SK-N-SH treated with all-trans-retinoic acid at 6 μM for 48 hours (cell line): ENCODE data around the gene ZNF500.

Experiments used
- ATAC-seq: fragments of 200-7000 bp; cut with Tn5 transposase; 3 replicates; pipeline ENCODE4 v1.9.1; 2020; ENCODE audit warnings: mild to moderate bottlenecking, moderate library complexity
- ARNTL ChIP-seq: fragments of 450-650 bp; formaldehyde crosslinking; IDR thresholded peaks from 2 replicates; pipeline ENCODE4 v1.5.0; 2020; ENCODE audit warnings: low read depth, mild to moderate bottlenecking, moderate library complexity, borderline replicate concordance
- BACH2 ChIP-seq: fragments of 250-450 bp; sonication (Bioruptor Pico); IDR thresholded peaks from 2 replicates; pipeline ENCODE4 v1.9.0; 2021; ENCODE audit warnings: mild to moderate bottlenecking, borderline replicate concordance
- CREB5 ChIP-seq: fragments of 250-450 bp; sonication (Bioruptor Pico); IDR thresholded peaks from 2 replicates; pipeline ENCODE4 v1.5.1; 2020; ENCODE audit warnings: low read depth, mild to moderate bottlenecking, moderate library complexity
- CSDC2 ChIP-seq: fragments of 250-450 bp; sonication (Bioruptor Pico); IDR thresholded peaks from 2 replicates; pipeline ENCODE4 v1.5.0; 2020; ENCODE audit warnings: mild to moderate bottlenecking, moderate library complexity
- ESRRG ChIP-seq: fragments of 250-450 bp; sonication (Bioruptor Pico); IDR thresholded peaks from 2 replicates; pipeline ENCODE4 v1.6.1; 2021; ENCODE audit warnings: mild to moderate bottlenecking
- GLIS3 ChIP-seq: fragments of 250-450 bp; sonication (Bioruptor Pico); IDR thresholded peaks from 2 replicates; pipeline ENCODE4 v1.5.0; 2020; ENCODE audit warnings: mild to moderate bottlenecking, moderate library complexity
- ISL1 ChIP-seq: fragments of 250-450 bp; sonication (Bioruptor Pico); IDR thresholded peaks from 2 replicates; pipeline ENCODE4 v2.1.2; 2022; ENCODE audit warnings: mild to moderate bottlenecking, moderate library complexity
- OSR1 ChIP-seq: fragments of 250-450 bp; sonication (Bioruptor Pico); IDR thresholded peaks from 2 replicates; pipeline ENCODE4 v1.8.0; 2022; ENCODE audit warnings: moderate library complexity, mild to moderate bottlenecking, inconsistent platforms
- PPARA ChIP-seq: fragments of 250-450 bp; sonication (Bioruptor Pico); IDR thresholded peaks from 2 replicates; pipeline ENCODE4 v1.5.0; 2020; ENCODE audit warnings: mild to moderate bottlenecking, borderline replicate concordance
- RARB ChIP-seq: fragments of 250-450 bp; sonication (Bioruptor Pico); IDR thresholded peaks from 2 replicates; pipeline ENCODE4 v1.8.0; 2021; ENCODE audit warnings: mild to moderate bottlenecking, moderate library complexity
- TCF4 ChIP-seq: fragments of 250-450 bp; sonication (Bioruptor Pico); IDR thresholded peaks from 2 replicates; pipeline ENCODE4 v1.8.0; 2021; ENCODE audit warnings: mild to moderate bottlenecking, moderate library complexity, borderline replicate concordance
- TOX ChIP-seq: fragments of 250-450 bp; sonication (Bioruptor Pico); IDR thresholded peaks from 2 replicates; pipeline ENCODE4 v1.8.0; 2021; ENCODE audit warnings: mild to moderate bottlenecking, moderate library complexity, borderline replicate concordance
- TSHZ2 ChIP-seq: fragments of 250-450 bp; sonication (Bioruptor Pico); IDR thresholded peaks from 2 replicates; pipeline ENCODE4 v1.5.0; 2020; ENCODE audit warnings: mild to moderate bottlenecking, moderate library complexity
- ZC3H10 ChIP-seq: fragments of 250-450 bp; sonication (Bioruptor Pico); IDR thresholded peaks from 2 replicates; pipeline ENCODE4 v1.5.1; 2021; ENCODE audit warnings: mild to moderate bottlenecking, moderate library complexity
- ZFP3 ChIP-seq: fragments of 250-450 bp; sonication (Bioruptor Pico); IDR thresholded peaks from 2 replicates; pipeline ENCODE4 v1.5.0; 2020; ENCODE audit warnings: mild to moderate bottlenecking, moderate library complexity
- ZFP30 ChIP-seq: fragments of 450-650 bp; formaldehyde crosslinking; IDR thresholded peaks from 2 replicates; pipeline ENCODE4 v1.5.0; 2022; ENCODE audit warnings: mild to moderate bottlenecking, moderate library complexity
- ZNF565 ChIP-seq: fragments of 450-650 bp; formaldehyde crosslinking; conservative IDR thresholded peaks from 2 replicates; pipeline ENCODE4 v1.5.0; 2020; ENCODE audit warnings: low read depth, mild to moderate bottlenecking, moderate library complexity
- ZNF70 ChIP-seq: fragments of 450-650 bp; formaldehyde crosslinking; IDR thresholded peaks from 2 replicates; pipeline ENCODE4 v1.5.0; 2020; ENCODE audit warnings: mild to moderate bottlenecking, moderate library complexity
- ZNF8 ChIP-seq: fragments of 450-650 bp; formaldehyde crosslinking; IDR thresholded peaks from 2 replicates; pipeline ENCODE4 v1.5.0; 2020; ENCODE audit warnings: mild to moderate bottlenecking, moderate library complexity
- TF ChIP-seq, protein P1 (sequence below): fragments of 250-450 bp; sonication (Bioruptor Pico); IDR thresholded peaks from 2 replicates; pipeline ENCODE4 v1.8.0; 2020; ENCODE audit warnings: mild to moderate bottlenecking, moderate library complexity, borderline replicate concordance
- TF ChIP-seq, protein P2 (sequence below): fragments of 250-450 bp; sonication (Bioruptor Pico); IDR thresholded peaks from 2 replicates; pipeline ENCODE4 v1.5.1; 2021; ENCODE audit warnings: mild to moderate bottlenecking, moderate library complexity

The ZNF500 gene

DNA sequence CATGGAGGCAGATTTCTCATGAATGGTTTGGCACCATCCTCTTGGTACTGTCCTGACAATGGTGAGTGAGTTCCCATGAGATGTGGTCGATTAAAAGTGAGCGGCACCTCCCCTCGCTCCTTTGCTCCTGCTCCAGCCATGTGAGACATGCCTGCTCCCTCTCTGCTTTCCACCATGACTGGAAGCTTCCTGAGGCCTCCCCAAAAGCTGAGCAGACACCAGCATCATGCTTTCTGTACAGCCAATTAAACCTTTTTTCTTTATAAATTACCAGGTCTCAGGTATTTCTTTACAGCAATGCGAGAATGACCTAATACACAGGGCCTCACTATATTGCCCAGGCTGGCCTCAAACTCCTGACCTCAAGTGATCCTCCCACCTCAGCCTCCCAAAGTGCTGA, 12.1 kb downstream of the ZNF500 start:
- no peak for ATAC-seq
- TF ChIP-seq PPARA (CRISPR knock-in tag) (no peak), TOX (CRISPR knock-in tag) (no peak), ZNF565 (no peak), ESRRG (CRISPR knock-in tag) (no peak), CSDC2 (CRISPR knock-in tag) (no peak), ZFP3 (CRISPR knock-in tag) (no peak), CREB5 (CRISPR knock-in tag) (no peak), ZNF8 (CRISPR knock-in tag) (no peak), ZFP30 (CRISPR knock-in tag) (no peak), ZC3H10 (CRISPR knock-in tag) (no peak), RARB (CRISPR knock-in tag) (no peak)
- TF ChIP-seq, protein P1, sequence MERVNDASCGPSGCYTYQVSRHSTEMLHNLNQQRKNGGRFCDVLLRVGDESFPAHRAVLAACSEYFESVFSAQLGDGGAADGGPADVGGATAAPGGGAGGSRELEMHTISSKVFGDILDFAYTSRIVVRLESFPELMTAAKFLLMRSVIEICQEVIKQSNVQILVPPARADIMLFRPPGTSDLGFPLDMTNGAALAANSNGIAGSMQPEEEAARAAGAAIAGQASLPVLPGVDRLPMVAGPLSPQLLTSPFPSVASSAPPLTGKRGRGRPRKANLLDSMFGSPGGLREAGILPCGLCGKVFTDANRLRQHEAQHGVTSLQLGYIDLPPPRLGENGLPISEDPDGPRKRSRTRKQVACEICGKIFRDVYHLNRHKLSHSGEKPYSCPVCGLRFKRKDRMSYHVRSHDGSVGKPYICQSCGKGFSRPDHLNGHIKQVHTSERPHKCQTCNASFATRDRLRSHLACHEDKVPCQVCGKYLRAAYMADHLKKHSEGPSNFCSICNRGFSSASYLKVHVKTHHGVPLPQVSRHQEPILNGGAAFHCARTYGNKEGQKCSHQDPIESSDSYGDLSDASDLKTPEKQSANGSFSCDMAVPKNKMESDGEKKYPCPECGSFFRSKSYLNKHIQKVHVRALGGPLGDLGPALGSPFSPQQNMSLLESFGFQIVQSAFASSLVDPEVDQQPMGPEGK (CRISPR knock-in tag): no peak
- TF ChIP-seq, protein P2, sequence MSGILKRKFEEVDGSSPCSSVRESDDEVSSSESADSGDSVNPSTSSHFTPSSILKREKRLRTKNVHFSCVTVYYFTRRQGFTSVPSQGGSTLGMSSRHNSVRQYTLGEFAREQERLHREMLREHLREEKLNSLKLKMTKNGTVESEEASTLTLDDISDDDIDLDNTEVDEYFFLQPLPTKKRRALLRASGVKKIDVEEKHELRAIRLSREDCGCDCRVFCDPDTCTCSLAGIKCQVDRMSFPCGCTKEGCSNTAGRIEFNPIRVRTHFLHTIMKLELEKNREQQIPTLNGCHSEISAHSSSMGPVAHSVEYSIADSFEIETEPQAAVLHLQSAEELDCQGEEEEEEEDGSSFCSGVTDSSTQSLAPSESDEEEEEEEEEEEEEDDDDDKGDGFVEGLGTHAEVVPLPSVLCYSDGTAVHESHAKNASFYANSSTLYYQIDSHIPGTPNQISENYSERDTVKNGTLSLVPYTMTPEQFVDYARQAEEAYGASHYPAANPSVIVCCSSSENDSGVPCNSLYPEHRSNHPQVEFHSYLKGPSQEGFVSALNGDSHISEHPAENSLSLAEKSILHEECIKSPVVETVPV (CRISPR knock-in tag): no peak

GRCh38 chr16:4753227-4753626, 13.7 kb downstream of the ZNF500 start:
- TF ChIP-seq OSR1 (CRISPR knock-in tag): no peak
- no peak for TF ChIP-seq TCF4 (CRISPR knock-in tag)
- no peak for TF ChIP-seq CSDC2 (CRISPR knock-in tag)
- ATAC-seq: no peak

GRCh38 chr16:4752351-4753100, 14.4 kb downstream of the ZNF500 start:
- TF ChIP-seq BACH2 (CRISPR knock-in tag) (no peak), TOX (CRISPR knock-in tag) (no peak), ZNF70 (CRISPR knock-in tag) (no peak), RARB (CRISPR knock-in tag) (no peak), ZFP3 (CRISPR knock-in tag) (no peak), ZNF565 (no peak), ZFP30 (CRISPR knock-in tag) (no peak), TCF4 (CRISPR knock-in tag) (no peak), CREB5 (CRISPR knock-in tag) (no peak), PPARA (CRISPR knock-in tag) (no peak), ISL1 (CRISPR knock-in tag) (no peak), OSR1 (CRISPR knock-in tag) (no peak), ARNTL (CRISPR knock-in tag) (no peak)
- TF ChIP-seq, protein P2 (CRISPR knock-in tag): no peak
- no peak for ATAC-seq

DNA sequence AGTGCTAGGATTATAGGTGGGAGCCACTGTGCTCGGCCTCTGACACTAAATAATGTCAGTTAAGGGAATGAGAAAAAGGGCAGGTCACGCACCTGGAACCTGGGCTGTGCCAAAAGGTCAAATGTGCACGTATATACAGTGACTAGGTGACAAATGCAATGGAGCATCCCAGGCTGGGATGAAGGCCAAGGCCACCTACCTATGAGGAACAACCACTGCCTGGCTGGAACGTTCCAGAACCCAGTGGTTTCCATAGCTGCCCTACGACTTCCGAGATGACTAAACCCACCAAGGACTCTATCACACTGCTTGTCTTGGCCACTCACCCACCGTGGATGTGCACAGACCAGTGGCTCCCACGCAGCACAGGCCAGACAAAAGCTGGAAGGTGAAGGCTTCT, 16.1 kb downstream of the ZNF500 start:
- no peak for ATAC-seq
- no peak for TF ChIP-seq OSR1 (CRISPR knock-in tag)
- TF ChIP-seq CSDC2 (CRISPR knock-in tag): no peak
- no peak for TF ChIP-seq BACH2 (CRISPR knock-in tag)
- no peak for TF ChIP-seq ZNF70 (CRISPR knock-in tag)
- TF ChIP-seq GLIS3: no peak
- TF ChIP-seq TSHZ2 (CRISPR knock-in tag): no peak
- no peak for TF ChIP-seq ISL1 (CRISPR knock-in tag)
- TF ChIP-seq ZC3H10 (CRISPR knock-in tag): no peak
- TF ChIP-seq ESRRG (CRISPR knock-in tag): no peak
- TF ChIP-seq ZFP30 (CRISPR knock-in tag): no peak
- TF ChIP-seq ZFP3 (CRISPR knock-in tag): no peak
- TF ChIP-seq, protein P1 (CRISPR knock-in tag): no peak
